ENCODE data around the gene NUB1.

Gene NUB1

DNA sequence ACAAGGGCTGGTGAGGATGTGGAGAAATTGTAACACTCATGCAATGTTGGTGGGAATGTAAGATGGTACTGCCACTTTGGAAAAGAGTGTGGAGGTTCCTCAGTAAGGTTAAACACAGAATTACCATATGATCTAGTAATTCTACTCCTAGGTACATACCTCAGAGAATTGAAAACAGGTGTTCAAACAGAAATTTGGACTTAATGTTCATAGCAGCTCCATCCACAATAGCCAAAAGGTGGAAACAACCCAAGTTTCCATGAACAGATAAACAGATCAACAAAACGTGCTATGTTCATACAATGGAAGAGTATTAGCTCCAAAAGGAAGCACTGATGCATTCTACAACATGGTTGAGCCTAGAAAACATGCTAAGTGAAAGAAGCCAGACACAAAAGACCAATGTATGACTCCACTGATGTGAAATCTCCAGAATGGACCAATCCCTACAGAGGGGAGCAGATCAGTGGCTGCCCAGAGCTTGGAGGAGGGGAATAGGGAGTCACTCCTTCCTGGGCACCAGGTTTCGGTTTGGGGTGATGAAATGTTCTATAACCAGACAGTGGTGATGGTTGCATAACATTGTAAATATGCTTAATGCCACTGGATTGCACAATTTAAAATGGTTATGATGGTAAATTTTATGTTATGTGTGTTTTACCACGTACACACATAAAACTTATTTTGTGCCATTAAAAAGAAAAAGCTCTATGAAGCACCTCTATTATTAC lies 73.9 kb downstream of the NUB1 start:
- in situ Hi-C loops (cut with HindIII; ENCODE audit: low sequenced_read_pairs) = no loop called here

DNA sequence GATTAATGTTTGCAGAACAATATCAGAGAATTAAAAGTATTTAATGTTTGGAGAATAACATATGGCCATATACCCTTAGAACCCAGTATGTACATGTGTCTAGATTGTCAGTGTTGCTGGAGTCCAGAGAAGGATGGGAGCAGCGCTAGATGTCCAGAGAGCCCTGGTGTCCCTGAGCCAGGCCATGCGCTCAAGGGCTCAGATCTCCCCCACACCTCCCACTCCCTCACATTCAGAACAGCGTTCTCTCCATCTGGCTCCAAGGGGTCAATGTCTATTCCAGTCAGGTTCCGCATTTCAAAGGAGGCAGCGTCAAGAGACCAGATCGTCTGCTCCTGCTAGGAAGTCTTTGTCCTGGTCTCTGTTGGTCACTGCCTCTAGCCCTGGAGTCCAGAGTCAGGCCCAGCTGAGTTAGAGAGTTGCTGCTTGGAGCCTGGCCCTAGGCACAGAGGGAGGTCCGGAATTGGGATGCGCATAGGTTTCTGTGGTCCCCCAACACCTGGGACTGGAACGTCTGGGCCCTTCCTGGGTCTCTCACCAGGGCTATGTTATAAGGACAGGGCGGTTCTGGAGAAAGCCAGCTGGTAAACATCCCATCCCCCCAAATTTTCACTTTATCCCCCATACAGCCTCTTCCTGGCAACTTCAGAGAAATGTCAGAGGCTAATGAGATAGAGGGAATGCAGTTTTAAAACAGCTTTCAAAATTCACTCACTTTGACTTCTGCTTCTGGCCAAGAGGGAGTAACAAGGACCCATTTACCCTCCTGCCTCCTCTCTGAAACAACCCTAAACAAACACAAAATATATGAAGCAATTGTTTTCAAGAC lies 74.7 kb downstream of the NUB1 start:
- in situ Hi-C loops (cut with HindIII; ENCODE audit: low sequenced_read_pairs) = no loop called here

DNA sequence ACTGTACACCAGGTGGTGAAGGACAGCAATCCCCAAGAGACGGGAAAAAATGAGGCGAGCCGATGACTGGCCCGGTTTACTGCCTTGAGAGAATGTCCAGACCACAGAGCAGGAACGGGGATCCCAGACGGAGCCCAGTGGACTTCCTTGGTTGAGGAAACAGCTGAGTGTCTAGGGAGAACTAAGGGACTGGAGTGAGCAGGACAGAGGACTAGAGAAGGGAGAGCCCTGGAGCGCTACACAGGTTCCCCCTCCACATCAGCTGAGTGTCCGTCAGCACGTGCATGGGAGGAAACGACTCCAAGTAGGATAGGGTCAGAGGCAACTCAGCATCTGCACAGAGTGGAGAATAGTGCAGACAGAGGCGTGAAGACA lies 75.3 kb downstream of the NUB1 start:
- in situ Hi-C loops (cut with HindIII; ENCODE audit: low sequenced_read_pairs) = no loop called here

DNA sequence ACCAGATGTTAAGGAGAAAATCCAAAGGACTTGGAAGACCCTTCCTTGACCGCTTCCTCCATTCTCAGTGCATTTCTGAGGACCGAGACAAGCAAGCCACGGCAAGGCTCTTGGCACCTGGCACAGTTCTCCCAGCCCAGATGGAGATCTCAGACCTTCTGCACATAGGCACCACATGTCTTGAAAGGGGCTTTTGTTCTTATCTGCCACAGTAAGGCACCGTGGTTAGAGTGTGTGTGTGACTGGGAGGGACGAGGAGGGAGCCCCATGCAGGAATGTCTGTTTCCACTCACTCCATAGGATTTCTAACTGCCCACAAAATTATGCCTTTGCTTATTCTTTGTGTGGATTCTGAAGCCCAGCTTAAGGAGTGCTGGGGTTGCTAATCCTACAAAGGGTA lies 78.5 kb downstream of the NUB1 start:
- in situ Hi-C loops (cut with HindIII; ENCODE audit: low sequenced_read_pairs) = no loop called here

DNA sequence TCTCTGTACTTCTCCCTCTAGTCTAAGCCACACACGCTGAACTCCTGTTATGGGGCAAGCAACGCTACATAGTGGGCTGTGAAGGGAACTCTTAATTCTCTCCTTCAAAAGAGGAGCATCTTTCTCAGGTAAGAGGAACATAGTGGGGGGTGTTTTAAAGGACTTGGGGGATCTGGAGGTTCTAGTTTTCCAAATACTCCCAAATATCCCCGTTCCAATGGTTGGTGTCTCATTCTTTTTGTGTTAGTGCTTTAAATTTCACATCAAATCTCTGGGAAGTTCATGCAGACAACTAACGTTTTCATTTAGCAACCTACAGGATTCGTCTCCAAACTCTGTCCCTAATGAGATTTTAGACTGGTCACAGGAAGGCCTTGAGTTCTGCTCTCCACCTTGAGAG lies 80.6 kb downstream of the NUB1 start:
- in situ Hi-C loops (cut with HindIII; ENCODE audit: low sequenced_read_pairs) = no loop called here

DNA sequence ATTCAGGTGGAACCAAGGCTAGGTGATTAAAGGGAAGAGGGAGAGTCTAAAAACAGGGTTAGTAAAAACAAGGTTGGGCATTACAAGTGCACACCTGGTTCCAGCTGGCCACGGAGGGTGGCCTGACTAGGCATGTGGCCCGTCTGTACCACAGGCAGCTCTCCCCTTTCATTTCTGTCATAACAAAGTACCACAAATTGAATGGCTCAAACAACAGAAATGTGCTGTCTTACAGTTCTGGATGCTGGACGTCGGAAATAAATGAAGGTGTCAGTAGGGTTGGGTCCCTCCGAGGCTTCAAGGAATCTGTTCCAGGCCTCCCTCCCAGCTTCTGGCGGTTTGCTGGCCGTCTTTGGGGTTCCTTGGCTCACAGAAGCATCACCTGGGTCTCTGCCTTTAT lies 81.6 kb downstream of the NUB1 start:
- in situ Hi-C loops (cut with HindIII; ENCODE audit: low sequenced_read_pairs) = no loop called here

DNA sequence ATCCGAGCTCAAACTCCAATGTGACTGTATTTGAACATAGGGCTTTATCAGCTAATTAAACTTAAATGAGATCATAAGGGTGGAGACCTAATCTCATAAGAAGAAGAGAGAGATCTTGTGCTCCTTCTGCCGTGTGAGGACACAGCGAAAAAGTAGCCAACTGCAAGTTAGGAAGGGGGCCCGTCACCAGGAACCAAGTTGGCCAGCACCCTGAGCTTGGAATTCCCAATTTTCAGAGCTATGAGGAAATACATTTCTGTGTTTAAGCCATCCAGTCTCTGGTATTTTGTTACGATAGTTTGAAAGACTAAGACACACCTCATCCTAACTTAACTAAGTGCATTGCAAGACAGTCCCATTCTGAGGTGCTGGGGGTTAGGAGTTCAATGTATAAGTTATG lies 82.3 kb downstream of the NUB1 start:
- in situ Hi-C loops (cut with HindIII; ENCODE audit: low sequenced_read_pairs) = no loop called here

DNA sequence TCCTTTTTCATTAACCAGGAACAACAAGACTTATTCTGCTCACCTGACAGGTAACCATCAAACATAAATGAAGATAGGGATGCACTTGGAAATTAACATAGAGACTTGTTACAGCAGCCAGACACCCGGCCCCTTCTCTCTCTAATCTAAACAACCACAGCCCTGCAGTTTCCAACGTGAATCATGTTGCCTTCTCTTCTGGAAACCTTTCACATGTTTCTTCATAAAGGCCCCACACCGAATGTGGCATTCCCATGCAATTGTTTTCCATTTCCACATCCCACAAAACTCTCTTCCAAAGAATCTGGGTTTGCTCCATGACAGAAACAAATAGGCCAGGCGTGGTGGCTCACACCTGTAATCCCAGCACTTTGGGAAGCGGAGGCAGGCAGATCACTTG lies 83.2 kb downstream of the NUB1 start:
- in situ Hi-C loops (cut with HindIII; ENCODE audit: low sequenced_read_pairs) = no loop called here

DNA sequence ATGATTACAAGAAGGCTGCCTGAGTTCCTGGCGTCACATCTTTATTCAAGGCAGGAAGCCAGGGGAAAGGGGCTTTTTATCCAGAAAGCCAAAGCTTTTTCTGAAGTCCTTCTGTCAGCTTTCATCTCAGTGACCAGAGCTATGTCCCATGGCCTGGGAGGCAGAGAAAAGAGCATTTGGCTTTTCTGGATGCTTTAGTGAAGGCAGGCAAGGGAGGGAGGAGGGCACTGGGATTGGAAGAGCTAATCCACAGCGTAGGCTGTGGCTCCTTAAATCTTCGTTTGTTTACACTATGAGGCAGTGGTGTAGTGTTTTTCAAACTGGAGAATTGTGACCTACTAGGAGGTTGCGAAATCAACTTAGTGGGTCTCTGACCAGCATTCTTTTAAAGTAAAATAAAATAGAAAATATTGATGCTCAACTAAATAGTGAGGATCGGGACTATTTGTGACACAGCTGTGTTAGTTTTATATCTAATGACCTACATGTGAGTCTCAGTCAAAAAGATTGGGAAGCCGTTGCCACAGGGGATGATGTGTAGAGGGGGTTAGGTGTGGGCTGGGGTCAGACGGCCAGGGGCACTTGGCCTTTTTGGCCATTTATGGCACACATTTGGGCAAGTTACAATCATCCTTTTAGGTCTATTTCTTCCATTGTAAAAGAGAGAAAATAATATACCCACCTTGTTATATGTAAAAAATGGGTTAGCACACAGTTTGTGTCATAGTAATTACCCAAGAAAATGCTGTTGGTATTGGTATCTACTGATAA lies 84.2 kb downstream of the NUB1 start:
- in situ Hi-C loops (cut with HindIII; ENCODE audit: low sequenced_read_pairs) = no loop called here

DNA sequence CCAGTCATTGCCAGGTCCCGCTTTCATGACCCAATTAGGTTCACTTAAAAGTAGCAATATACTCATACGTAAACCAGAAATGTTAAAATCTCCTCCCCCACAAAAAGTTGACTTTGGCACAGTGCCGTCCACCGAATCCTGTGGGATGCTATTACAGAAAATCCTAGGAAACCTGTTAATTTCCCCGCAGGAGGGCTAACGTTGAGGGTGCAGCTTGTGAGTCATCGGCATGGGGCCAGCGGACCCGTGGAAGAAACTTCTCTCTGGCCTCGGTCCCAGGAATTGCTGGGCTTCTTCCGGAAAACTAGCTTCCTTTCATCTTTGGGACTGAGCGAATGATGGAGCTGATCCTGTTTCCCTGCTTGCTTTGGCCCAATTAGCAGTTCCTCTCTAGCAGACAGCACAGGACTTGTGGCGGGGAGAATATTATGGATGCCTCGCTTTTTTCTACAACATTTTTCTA lies 84.9 kb downstream of the NUB1 start:
- in situ Hi-C loops (cut with HindIII; ENCODE audit: low sequenced_read_pairs) = no loop called here

DNA sequence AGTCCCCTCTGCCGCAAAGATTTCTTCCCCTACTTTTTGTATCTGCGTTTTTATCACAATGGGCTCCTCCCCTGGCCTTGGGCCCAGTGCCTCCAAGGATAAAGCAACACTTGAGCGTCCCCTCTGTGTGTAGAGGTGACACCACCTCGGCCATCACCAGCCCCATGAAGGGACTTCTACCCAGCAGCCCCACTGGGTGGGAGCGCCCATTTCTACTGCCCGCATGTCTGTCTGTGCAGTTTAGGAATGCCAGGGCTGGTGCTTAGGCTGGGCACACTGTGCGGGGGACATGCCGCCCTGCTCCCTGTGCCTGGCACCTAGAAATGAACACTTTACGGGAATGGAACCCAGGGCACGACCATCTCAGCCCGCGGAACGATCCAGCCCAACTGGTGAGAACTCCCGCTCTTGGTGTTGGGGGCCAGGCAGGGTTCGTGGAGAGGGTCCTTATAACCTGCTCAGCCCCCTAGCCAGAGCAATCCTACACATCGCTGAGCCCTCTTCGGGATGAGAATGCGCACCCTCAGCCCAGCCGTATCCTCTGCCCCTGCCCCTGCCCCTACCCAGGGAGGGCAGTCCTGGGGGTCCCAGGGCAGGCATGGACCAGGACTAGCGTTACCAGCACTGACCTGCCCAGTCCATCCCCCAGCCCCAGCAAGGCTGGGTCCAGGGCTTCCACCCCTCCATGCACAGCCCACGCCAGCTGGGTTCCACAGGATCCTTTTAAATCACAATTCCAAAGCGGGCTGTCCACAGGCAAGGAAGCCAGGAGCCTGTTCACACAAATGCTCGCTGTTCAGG lies 85.5 kb downstream of the NUB1 start:
- in situ Hi-C loops (cut with HindIII; ENCODE audit: low sequenced_read_pairs) = no loop called here

DNA sequence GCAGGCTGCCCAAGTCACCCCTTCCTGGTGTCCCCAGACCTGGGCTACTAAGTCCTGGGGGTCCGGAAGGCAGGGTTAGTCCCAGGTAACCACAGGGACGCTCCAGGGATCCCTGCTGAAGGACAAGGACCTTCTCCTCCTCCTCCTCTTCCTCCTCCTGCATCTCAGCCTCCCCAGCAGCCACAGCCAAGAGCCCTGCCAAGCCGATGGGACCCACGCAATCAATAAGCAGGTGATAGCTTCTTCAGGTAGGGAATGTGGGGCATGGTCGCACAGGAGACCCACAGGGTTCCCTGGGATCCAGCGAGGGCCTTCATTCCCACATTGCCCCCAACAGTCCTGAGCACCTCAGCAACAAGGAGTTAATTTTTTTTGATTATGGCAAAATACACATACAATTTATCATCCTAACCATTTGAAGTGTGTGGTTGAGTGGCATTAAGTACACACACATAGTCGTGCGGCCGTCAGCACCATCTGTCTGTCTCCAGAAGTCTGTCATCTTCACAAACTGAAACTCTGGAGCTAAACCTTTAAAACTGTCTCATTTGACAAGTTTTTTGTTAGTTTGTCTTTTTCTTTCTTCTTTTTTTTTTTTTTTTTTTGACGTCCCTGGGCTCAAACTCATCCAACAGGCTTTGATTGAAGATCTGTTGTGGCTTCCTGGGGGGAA lies 86.2 kb downstream of the NUB1 start:
- in situ Hi-C loops (cut with HindIII; ENCODE audit: low sequenced_read_pairs) = no loop called here

All from DLD1 (cell line).